Stimulated activated CD8-positive, alpha-beta memory T cell treated with anti-CD3 and anti-CD28 coated beads, Interleukin-4, amount 100 ng/mL, for 48 hours (primary cell): Measurements from ENCODE around the gene SGSM1.

Source experiments
- DNase-seq: peaks from one replicate; pipeline ENCODE4 v3.0.0-alpha.2; 2020

SGSM1 gene

GRCh38 chr22:24920029-24920428 is 114.0 kb downstream of the SGSM1 start:
- no peak for DNase-seq

- no peak for DNase-seq
These were observed 119.8 kb downstream of the SGSM1 start for GRCh38 chr22:24925586-24926427.

GRCh38 chr22:24926428-24926725 is 120.4 kb downstream of the SGSM1 start:
- no peak for DNase-seq

DNA sequence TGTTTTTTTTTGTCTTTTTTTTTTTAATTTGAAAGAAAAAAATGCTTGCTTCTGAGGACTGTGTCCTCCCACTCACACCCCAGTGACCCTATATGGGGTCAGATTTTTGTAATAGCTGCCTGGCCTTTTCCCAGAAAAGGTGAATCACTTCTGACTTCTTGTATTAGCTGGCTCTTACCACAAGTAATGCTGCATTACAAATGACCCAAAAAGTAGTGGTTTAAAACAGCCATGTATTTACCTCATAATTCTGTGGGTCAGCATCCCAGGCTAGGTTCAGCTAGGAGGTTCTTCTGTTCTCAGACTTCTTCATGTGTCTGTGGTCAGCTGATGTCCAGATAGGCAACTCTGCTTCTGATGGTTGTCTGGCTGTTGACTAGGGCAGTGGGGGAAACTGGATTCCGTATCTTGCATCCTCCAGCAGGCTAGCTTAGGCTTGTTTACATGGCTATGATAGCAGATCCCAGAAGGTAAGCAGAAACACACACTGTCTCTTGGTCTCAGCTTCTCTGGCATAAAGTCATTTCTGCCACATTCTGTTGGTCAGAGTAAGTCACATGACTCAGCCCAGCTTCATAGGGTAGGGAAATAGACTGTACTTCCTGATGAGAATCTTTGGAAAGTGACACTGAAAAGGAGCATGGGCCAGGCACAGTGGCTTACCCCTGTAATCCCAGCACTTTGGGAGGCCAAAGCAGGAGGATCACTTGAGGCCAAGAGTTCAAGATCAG is 121.0 kb downstream of the SGSM1 start:
- no peak for DNase-seq

- no peak for DNase-seq
These were observed 122.3 kb downstream of the SGSM1 start for GRCh38 chr22:24928322-24928721.

- no peak for DNase-seq
These were observed 124.7 kb downstream of the SGSM1 start for GRCh38 chr22:24930678-24931077.

DNA sequence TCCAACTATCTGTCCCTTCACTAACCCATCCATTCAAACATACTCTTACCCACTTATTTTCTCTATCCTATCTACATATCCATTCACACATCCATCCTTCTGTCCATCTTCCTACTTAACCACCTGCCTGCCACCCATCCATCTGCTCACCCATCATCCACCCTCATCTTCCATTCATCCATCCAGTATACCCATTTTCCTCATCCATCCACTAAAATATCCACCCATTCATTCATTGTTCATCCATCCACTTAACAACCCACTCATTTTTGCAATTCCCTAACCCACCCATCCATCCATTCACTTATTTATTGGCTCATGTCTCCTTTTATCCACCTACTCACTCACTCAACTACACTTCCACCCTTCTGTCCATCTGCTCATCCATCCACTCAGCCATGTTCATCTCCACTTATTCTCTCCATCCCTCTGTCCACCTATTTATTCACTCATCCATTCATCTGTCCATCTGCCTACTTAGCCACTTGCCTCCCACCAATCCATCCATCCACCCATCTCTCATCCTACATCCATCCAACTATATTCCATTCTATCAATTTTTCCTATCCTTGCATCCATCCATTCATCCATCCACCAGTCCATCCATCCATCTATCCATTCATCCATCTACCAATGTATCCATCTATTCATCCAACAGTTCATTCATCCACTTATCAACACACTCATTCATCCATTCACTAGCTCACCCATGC is 129.9 kb downstream of the SGSM1 start:
- DNase-seq, result no peak

- DNase-seq, result no peak
These were observed 131.1 kb downstream of the SGSM1 start for GRCh38 chr22:24937114-24937513.

- peak; percentile 28 for DNase-seq
These were observed 132.8 kb downstream of the SGSM1 start for GRCh38 chr22:24938741-24939341.

GRCh38 chr22:24942301-24942700 is 136.3 kb downstream of the SGSM1 start:
- no peak for DNase-seq

- no peak for DNase-seq
These were observed 138.4 kb downstream of the SGSM1 start for GRCh38 chr22:24944217-24944937.

DNA sequence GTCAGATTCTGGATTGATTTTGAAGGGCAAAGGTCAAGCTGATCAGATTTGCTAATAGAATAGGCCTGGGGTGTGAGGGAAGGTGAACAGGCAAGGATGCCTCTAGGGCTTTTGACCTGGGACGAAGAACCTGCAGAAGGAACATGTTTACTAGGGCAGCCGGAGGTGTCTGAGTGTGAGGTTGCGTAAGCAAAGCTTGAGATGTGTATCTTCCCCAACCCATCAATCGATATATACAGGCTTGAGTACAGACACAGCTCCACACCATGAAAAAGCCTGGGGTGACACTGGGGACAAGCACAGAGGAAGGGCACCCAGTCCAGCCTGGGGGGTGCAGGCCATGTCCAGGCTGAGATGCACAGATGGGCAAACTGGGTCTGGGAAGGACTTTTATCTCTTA is 139.4 kb downstream of the SGSM1 start:
- no peak for DNase-seq

DNA sequence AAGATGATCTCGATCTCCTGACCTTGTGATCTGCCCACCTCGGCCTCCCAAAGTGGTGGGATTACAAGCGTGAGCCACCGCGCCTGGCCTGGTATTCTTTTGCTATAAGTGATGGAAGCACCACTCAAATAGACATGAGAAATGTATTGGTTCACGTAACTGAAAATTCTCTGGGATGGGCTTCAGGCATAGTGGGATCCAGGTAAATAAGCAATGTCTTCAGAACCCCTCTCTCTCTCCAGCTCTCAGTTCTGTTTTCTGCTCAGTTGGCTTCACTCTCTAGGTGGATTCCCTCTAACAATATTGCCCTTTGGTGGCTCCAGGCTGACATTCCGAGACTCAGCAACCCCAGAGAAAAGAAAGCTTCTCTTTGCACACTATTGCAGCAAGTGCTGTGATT is 141.4 kb downstream of the SGSM1 start:
- no peak for DNase-seq

DNA sequence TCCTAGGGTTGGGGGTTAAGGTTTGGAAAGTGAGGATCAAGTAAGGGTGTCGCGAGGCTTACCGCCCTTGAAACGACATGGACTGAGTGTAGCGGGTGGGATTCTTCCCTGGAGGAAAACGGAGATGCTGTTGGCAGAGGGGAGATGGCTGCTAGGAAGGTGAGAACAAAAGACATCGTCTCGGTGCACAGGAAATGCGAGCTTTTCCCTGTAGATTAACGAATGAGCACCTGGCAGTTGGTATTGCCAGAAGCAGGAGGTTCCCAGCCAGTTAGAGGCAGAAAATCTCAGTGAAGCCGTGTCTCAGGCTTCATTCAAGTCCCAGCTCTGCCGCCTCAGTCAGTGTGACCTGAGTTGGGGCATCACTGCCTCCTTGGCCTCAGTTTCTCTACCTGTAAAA is 141.9 kb downstream of the SGSM1 start:
- no peak for DNase-seq

DNA sequence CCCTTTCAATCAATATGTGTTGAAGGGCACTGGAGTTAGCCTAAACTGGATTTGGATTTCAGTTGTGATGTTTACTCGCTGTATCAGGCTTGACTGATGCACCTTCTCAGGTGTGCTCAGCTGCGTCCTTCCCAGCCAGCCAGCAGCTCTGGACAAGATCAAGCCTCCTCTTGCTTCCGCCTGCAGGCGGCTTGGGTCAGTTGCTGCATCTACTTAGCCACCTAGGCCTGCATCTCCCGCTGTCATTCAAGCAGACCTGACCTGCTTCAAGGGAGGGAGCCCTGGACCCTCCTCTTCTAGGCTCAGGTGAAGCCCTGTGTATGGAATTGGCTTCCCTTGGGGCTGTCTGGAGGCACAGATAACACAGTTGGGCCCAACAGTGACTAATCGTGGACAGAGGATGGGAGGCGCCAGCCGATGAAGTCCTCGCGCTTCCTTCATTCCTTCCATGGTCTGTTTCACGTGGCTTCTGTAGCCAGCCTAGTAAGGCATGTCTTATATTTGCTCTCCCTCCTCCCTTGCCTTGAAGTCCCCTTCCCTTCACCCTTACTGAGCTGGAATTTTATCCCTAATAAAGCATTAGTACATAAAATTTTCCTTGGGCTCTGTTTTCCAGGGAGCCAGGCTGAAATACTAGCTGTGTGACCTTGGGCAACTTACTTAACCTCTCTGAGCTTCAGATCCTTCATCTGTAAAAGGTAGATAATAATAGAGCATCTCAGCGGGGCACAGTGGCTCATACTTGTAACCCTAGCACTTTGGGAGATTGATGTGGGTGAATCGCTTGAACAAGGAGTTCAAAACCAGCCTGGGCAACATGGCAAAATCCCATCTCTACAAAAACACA is 142.6 kb downstream of the SGSM1 start:
- DNase-seq, result no peak

GRCh38 chr22:24950272-24950902 is 144.4 kb downstream of the SGSM1 start:
- no peak for DNase-seq

DNA sequence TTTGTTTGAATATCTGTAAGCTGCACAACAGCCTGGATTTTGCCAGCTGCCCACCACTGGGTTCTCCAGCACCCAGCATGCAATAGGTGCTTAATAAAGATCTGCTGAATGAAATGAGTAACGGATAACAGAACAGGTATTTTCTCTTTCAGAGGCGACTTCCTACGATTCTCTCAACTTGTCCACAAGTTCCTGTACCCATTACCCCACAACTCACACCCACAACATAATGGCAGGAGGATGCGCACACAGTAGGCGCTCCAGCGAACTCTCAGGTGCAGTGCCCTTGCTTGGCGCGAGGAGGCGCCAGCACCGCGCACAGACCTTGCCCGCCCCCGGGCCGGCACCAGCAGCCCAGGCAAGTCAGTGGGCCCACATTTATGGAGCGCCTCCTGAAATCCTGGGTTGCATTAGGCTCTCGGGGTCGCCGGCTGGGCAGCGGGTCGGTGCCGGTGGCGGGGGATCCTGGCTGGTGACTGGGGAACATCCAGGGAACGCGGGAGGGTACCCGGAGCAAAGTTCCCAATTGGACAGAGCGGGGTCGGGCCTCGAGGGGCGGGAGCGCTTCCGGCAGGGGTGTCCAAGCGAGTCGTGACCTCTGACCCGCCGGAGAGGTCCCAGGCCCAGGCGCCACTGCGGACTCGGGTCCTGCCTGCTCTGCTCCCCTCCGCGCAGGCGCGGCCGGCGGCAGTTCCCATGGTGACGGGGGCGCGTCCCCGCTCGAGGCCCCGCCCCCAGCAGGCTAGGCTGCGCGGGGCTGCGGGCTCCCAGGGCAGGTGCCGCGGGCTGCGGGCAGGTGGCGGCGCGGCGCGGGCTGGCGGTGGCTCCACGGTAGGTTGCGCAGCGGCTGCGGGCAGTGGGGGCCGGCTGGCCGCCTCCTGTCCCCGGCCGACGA is 146.2 kb downstream of the SGSM1 start, which contains the start of gene KIAA1671:
TSS of gene KIAA1671 (plus strand) at position 775 of the 895 bp plus-strand sequence. CDS start 75,284 bp downstream, outside the sequence.
- DNase-seq, result peak; percentile 90

DNA sequence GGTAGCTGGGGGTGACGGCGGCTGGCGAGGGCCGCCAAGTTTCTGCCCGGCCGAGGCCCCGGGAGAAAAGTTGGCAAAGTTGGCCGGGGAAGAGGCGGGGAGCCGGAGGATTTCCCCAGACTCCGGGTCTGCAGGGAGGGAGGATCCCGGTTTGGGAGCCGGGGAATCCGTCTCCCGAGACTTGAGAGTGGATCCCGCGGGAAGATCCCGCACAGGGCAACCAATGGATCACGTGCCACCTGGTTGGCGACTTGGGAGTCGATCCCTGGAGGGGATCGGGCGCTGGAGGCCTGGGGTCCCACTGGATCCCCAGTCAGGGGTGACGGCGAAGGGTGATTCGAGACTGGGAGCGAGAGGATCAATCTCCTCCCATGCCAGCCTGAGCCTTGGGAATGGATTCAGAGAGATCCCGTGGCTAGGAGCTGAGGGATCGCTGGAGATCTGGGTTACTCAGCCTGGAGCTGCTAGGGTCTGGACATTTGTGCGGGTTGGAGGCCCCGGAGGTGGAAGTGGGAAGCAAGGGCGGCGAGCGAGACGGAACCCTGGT is 146.9 kb downstream of the SGSM1 start:
- DNase-seq, result peak; percentile 28

- no peak for DNase-seq
These were observed 147.5 kb downstream of the SGSM1 start for GRCh38 chr22:24953384-24954113.
